KMS-11 (cell line): ENCODE results near the gene FBH1.

Experiments used
- H2AFZ ChIP-seq: fragments of 200-600 bp; sonication (generic); 2 replicates; pipeline ENCODE4 v1.6.1; 2016; ENCODE audit warnings: antibody characterized with exemption, mixed run types, low read depth
- H3K27ac ChIP-seq: fragments of 200-600 bp; sonication (generic); 2 replicates; pipeline ENCODE4 v1.6.1; 2016; ENCODE audit warnings: mild to moderate bottlenecking, mixed run types
- H3K27me3 ChIP-seq: fragments of 200-600 bp; sonication (generic); 2 replicates; pipeline ENCODE4 v1.6.1; 2017; ENCODE audit warnings: mild to moderate bottlenecking, low read depth, mixed run types, moderate library complexity; ENCODE audit not compliant: insufficient read depth
- H3K36me3 ChIP-seq: fragments of 200-600 bp; sonication (generic); 2 replicates; pipeline ENCODE4 v1.6.1; 2017; ENCODE audit warnings: mild to moderate bottlenecking, mixed run types; ENCODE audit not compliant: insufficient read depth
- H3K4me1 ChIP-seq: fragments of 200-600 bp; sonication (generic); 2 replicates; pipeline ENCODE4 v1.6.1; 2016; ENCODE audit warnings: mild to moderate bottlenecking, low read depth, mixed run types; ENCODE audit not compliant: poor library complexity, severe bottlenecking
- H3K4me2 ChIP-seq: fragments of 200-600 bp; sonication (generic); 2 replicates; pipeline ENCODE4 v1.7.0; 2016; ENCODE audit warnings: mild to moderate bottlenecking, mixed run types
- H3K4me3 ChIP-seq: fragments of 200-600 bp; sonication (generic); IDR thresholded peaks from 2 replicates; pipeline ENCODE4 v1.6.1; 2017; ENCODE audit warnings: low read depth, low read length, mixed read lengths; ENCODE audit not compliant: insufficient read depth
- H3K79me2 ChIP-seq: fragments of 200-600 bp; sonication (generic); 2 replicates; pipeline ENCODE4 v1.6.1; 2016; ENCODE audit warnings: low read depth, mixed run types; ENCODE audit not compliant: insufficient read depth
- H3K9ac ChIP-seq: fragments of 200-600 bp; sonication (generic); 2 replicates; pipeline ENCODE4 v1.6.1; 2016; ENCODE audit warnings: mild to moderate bottlenecking, mixed run types
- H4K20me1 ChIP-seq: fragments of 200-600 bp; sonication (generic); 2 replicates; pipeline ENCODE4 v1.6.1; 2016; ENCODE audit warnings: mild to moderate bottlenecking, mixed run types; ENCODE audit not compliant: insufficient read depth
- CTCF ChIP-seq: fragments of 200-600 bp; sonication (generic); conservative IDR thresholded peaks from 2 replicates; pipeline ENCODE4 v1.6.1; 2017; ENCODE audit warnings: low read depth, mild to moderate bottlenecking, antibody characterized with exemption, low read length, moderate library complexity, mixed read lengths

The FBH1 gene

GRCh38 chr10:5938291-5938690 is 48.2 kb downstream of the FBH1 start:
- no peak for TF ChIP-seq CTCF
- H3K36me3 ChIP-seq, result no peaks in the 10 kb centered on the region; the same call in 1 of the 2 replicates
- H3K27ac ChIP-seq, result no peak overlapping the region

DNA sequence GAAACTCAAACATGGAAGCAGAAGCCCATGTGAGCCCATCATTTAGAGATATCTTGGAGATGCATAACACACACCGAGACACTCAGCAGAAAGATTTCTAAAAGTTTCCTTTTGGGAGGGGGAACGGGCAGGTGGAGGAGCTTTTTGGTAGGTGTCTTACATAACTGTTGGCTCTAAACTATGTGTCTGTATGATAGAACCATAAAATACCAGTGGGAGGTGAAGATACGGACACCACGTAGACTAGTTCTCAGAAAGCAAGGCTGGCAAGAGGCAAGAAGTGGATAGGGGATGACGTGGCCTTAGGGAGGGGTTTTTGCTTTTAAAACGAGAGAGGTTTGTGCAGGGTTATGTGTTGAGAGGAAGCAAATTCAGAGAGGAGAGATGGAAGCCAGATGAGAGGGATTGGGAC is 50.8 kb downstream of the FBH1 start:
- Histone ChIP-seq H3K27ac (no peak overlapping the region), H3K27me3 (no peaks in the 10 kb centered on the region), H3K9ac (no peak overlapping the region), H3K4me3 (no peak overlapping the region), H3K4me2 (no peak overlapping the region), H3K79me2 (no peaks in the 10 kb centered on the region), H4K20me1 (no peaks in the 10 kb centered on the region), H3K36me3 (no peaks in the 10 kb centered on the region; the same call in 1 of the 2 replicates), H3K4me1 (peaks cover 17% of the 10 kb centered on the region), H2AFZ (no peak overlapping the region)
- TF ChIP-seq CTCF, result no peak

More at GRCh38 chr10:5938291-5938690, 48.2 kb downstream of the FBH1 start:
- H2AFZ ChIP-seq, result no peak overlapping the region
- H3K9ac ChIP-seq, result no peak overlapping the region
- no peaks in the 10 kb centered on the region for H4K20me1 ChIP-seq
- no peak overlapping the region for H3K4me3 ChIP-seq
- no peaks in the 10 kb centered on the region for H3K27me3 ChIP-seq
- no peaks in the 10 kb centered on the region for H3K79me2 ChIP-seq
- peaks cover 17% of the 10 kb centered on the region for H3K4me1 ChIP-seq
- no peak overlapping the region for H3K4me2 ChIP-seq

DNA sequence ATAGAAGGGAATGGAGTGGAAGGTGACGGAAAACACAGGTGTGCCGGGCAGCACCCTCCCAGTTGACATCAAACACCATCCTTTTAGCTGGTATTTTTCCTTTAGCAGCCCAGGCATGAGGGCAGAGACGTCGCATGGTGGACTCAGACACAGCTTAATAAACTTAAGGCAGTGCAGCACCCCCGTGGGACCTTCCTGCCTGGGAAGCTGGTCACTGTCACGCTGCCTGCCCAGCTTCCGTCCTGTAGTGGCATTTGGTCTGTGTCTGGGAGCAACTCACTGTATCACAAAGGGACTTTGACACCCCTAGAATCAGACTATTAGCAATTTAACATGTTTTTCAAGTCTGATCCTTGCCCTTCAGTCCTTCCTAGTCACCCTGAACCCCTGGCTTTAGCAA is 51.5 kb downstream of the FBH1 start:
- no peaks in the 10 kb centered on the region for H3K27me3 ChIP-seq
- H3K79me2 ChIP-seq, result no peaks in the 10 kb centered on the region
- no peak overlapping the region for H2AFZ ChIP-seq
- H3K4me3 ChIP-seq, result no peak overlapping the region
- no peaks in the 10 kb centered on the region for H4K20me1 ChIP-seq
- H3K4me1 ChIP-seq, result peaks cover 17% of the 10 kb centered on the region
- no peak overlapping the region for H3K27ac ChIP-seq
- H3K4me2 ChIP-seq, result no peak overlapping the region
- TF ChIP-seq CTCF, result no peak
- H3K36me3 ChIP-seq, result no peaks in the 10 kb centered on the region; the same call in 1 of the 2 replicates
- no peak overlapping the region for H3K9ac ChIP-seq

DNA sequence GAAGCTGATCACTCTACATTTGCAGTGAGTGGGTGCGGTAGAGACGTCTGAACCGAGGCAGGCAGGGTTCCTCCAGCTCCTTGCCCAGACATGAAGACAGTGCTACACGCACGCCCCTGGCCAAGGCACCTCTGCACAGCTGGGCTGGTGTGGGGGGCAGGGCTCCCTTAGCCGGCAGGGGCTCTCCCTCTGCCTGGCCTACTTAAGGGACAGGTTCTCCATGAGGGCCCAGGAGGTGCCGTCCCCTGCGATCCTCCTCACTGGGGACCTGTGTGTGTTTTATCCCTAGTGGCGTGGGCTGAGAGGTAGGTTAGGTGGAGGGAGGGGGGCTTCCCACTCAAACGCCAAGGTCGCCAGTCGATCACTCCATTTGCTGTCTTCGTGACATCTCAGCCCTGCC is 52.0 kb downstream of the FBH1 start:
- no peak overlapping the region for H3K9ac ChIP-seq
- no peaks in the 10 kb centered on the region for H3K36me3 ChIP-seq
- no peaks in the 10 kb centered on the region for H4K20me1 ChIP-seq
- H3K4me3 ChIP-seq, result no peak overlapping the region
- no peaks in the 10 kb centered on the region for H3K79me2 ChIP-seq
- H3K4me2 ChIP-seq, result no peak overlapping the region
- peaks cover 17% of the 10 kb centered on the region for H3K4me1 ChIP-seq
- no peak for TF ChIP-seq CTCF
- no peak overlapping the region for H2AFZ ChIP-seq
- no peak overlapping the region for H3K27ac ChIP-seq
- no peaks in the 10 kb centered on the region for H3K27me3 ChIP-seq
